ENCODE data around the gene RPL10A.
"Not testable (repeated sequence)": the region's sequence is repeated elsewhere in the genome, so short reads cannot be mapped to it uniquely, and the experiment has no call there.

DNA sequence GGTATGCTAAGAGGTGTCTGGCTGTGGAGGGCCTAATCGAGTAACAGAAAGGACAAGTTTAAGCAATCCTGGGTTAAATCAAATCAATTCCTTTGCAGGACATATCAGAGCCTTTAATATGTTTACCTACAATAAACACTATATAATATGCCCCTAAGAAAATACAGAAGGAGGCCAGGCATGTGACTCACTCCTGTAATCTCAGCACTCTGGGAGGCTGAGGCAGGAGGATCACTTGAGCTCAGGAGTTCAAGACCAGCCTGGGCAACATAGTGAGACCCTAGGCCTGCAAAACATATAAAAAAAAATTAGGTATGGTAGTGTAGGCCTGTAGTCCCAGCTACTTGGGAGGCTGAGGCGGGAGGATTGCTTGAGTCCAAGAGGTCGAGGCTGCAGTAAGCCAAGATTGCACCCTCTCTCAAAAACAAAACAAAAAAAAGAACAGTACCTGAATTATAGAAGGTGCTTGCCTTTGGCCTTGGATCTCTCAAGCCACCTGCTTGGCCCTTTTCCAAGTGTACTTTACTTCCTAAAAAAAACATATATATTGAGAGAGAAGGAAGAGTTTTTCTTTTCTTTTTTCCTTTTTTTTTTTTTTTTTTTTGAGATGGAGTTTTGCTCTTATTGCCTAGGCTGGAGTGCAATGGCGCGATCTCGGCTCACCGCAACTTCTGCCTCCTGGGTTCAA is 29.7 kb upstream of the RPL10A start:
- TF ChIP-seq, protein P1, sequence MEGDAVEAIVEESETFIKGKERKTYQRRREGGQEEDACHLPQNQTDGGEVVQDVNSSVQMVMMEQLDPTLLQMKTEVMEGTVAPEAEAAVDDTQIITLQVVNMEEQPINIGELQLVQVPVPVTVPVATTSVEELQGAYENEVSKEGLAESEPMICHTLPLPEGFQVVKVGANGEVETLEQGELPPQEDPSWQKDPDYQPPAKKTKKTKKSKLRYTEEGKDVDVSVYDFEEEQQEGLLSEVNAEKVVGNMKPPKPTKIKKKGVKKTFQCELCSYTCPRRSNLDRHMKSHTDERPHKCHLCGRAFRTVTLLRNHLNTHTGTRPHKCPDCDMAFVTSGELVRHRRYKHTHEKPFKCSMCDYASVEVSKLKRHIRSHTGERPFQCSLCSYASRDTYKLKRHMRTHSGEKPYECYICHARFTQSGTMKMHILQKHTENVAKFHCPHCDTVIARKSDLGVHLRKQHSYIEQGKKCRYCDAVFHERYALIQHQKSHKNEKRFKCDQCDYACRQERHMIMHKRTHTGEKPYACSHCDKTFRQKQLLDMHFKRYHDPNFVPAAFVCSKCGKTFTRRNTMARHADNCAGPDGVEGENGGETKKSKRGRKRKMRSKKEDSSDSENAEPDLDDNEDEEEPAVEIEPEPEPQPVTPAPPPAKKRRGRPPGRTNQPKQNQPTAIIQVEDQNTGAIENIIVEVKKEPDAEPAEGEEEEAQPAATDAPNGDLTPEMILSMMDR (conservative IDR thresholded peaks at IDR 0.05; ENCODE audit: low read length) = not testable (repeated sequence)
- not testable (repeated sequence) for TF ChIP-seq EZH2phosphoT487 (IDR thresholded peaks at IDR 0.05; ENCODE audit: borderline replicate concordance, low read depth, low read length)
